ENCODE measurements around the gene WDFY4. TPM values are rescaled to one million over a fixed set of nuclear protein-coding genes. Genes with fewer than 3 reads are reported as not detected.

WDFY4 gene
- total and polyA plus RNA-seq, 8 donors = 2.8 to 23.6 (median 4.8) TPM

DNA sequence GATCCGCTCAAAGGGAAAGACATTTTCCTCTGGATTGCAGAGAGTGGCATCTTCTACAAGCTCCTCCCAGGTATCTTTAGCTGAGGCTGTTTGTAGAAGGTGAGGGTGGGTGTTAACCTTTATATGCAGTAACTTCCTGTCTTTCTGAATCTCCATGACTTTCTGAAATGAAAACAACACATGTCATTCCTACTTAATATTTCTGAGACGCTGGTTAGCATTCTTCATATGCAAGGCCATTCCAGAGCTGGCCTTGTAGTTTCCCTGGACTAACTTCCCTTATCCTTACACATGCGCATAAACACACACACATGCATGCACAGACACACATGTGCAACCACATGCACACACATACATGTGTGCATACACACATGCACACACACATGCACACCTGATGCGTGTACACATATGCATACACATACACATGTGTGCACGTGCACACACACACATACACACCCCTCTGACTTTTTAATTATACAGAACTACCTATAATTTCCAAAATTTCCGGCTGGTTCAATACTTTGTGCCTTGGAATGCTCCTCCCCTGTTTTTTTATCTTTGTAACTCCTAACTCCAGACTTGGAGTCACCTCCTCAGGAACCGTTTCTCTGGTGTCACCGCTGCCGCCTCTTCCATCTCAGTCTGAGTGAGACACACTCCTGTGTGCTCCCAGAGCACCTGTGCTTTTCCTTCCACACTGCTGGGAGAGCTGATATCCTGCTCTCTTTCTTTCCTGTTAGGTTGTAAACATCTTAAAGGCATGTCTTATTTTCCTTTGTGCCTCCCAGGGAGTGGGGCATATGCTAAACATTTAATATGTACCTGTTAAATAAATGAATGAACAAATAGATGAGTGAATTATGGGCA lies 199.7 kb downstream of the WDFY4 start:
- no peak overlapping the region for H3K27ac ChIP-seq
- DNase-seq (no peak), ATAC-seq (no peak)
- intact Hi-C loops (cut with DNase I) = no loop called here
- no peak overlapping the region for H3K4me3 ChIP-seq
- H3K9me3 ChIP-seq = no peaks in the 10 kb centered on the region
- no peaks in the 10 kb centered on the region for H3K27me3 ChIP-seq
- TF ChIP-seq, protein P1, sequence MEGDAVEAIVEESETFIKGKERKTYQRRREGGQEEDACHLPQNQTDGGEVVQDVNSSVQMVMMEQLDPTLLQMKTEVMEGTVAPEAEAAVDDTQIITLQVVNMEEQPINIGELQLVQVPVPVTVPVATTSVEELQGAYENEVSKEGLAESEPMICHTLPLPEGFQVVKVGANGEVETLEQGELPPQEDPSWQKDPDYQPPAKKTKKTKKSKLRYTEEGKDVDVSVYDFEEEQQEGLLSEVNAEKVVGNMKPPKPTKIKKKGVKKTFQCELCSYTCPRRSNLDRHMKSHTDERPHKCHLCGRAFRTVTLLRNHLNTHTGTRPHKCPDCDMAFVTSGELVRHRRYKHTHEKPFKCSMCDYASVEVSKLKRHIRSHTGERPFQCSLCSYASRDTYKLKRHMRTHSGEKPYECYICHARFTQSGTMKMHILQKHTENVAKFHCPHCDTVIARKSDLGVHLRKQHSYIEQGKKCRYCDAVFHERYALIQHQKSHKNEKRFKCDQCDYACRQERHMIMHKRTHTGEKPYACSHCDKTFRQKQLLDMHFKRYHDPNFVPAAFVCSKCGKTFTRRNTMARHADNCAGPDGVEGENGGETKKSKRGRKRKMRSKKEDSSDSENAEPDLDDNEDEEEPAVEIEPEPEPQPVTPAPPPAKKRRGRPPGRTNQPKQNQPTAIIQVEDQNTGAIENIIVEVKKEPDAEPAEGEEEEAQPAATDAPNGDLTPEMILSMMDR (IDR thresholded peaks at IDR 0.05) = no peak
- no peaks in the 10 kb centered on the region for H3K36me3 ChIP-seq
- H3K4me1 ChIP-seq = no peaks in the 10 kb centered on the region

DNA sequence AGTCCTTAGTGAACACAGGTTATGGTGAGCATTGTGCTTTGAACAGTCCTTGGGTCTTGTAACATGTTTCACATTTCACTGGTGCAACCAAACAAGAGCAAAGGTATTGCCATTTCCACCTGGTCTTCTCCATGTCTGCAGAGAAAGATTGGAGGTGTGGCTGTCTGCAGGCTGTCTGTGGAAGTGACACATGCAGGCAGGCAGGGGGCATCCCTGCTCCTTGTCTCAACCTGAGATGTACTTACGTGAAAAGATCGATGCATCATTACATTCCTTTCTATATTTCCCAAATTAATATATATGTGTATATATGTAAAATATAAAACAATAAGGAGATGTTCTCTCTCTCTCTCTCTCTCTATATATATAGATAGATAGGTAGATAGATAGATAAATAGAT lies 200.7 kb downstream of the WDFY4 start:
- no peaks in the 10 kb centered on the region for H3K9me3 ChIP-seq
- no peak overlapping the region for H3K4me3 ChIP-seq
- intact Hi-C loops (cut with DNase I) = no loop called here
- H3K27me3 ChIP-seq = no peaks in the 10 kb centered on the region
- no peaks in the 10 kb centered on the region for H3K36me3 ChIP-seq
- ATAC-seq (peak; percentile 56), DNase-seq (peak in 1 of 4 donors; percentile 39)
- TF ChIP-seq, protein P1 (IDR thresholded peaks at IDR 0.05) = no peak
- H3K4me1 ChIP-seq = no peaks in the 10 kb centered on the region
- no peak overlapping the region for H3K27ac ChIP-seq

DNA sequence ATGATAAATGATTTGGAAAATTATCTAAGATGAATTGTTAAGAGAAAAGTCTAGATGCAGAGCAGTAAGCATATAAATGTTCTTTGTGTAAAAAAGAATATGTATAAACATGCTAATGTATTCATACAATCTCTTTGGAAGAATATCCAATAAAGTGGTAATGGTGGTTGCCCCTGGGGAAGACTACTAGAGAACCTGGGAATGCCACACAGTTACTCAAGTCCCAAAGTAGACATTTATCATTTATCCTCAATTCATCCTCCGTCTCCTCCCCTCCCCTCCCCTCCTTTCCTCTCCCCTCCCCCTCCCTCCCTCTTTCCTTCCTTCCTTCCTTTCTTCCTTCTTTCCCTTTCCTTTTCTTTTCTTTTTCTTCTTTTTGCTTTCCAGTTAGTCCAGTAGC lies 203.3 kb downstream of the WDFY4 start:
- no peak for ATAC-seq
- DNase-seq = no peak
- Histone ChIP-seq H3K4me1 (no peaks in the 10 kb centered on the region), H3K27me3 (no peaks in the 10 kb centered on the region), H3K36me3 (peaks cover 0 to 16% of the 10 kb centered on the region in 2 donors), H3K27ac (no peak overlapping the region), H3K9me3 (no peaks in the 10 kb centered on the region), H3K4me3 (no peak overlapping the region)
- intact Hi-C loops (cut with DNase I) = no loop called here
- TF ChIP-seq, protein P1 (IDR thresholded peaks at IDR 0.05) = no peak

DNA sequence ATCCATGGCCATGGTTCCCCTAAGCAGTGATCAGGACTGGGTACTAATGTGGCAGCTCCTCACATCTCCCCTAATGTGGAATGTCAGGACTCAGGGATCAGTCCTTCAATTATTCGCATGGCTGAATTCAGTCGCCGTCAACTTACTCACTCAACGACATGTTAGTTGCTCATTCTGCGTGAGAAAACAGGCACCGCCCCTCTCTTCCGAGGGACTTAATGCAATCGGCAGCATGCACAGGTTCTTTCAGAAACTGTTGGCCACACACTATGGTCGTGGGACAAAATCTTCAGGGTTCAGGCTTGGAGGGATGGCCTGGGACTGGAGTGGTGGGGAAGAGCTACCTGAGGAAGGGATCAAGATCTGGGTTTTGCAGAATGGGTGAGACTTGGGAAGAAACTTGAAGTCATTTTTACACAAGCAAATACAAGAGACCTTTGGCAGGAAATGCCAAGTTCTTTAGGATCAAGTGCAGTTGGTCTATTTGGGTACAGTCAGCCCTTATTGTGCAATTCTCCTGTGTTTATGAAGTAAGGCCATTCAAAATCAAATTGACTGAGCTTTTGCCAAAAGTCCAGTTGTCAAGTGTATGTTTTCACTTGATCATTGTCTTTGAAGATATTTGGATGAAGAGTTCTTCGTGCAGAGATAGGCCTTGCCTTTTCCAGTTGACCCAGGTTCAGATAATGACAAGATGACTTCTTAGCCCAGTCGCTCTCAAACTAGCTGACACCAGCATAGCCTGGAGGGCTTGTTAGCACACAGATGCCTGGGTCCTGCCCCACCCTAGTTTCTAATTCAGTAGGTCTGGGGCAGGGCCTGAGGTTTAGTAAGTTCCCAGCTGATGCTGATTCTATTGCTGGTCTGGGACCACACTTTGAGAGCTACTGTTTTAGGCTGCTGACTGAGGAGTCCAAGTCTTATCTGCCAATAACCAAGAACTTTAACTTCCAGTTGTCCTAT lies 206.5 kb downstream of the WDFY4 start:
- ATAC-seq = peak; percentile 80
- DNase-seq = peak in 2 of 4 donors; percentile 71 to 74
- intact Hi-C loops (cut with DNase I) = no loop called here

More for the DNA sequence above, 206.5 kb downstream of the WDFY4 start:
- TF ChIP-seq, protein P1 (IDR thresholded peaks at IDR 0.05) = no peak
- H3K27ac ChIP-seq = no peak overlapping the region
- H3K27me3 ChIP-seq = no peaks in the 10 kb centered on the region
- no peaks in the 10 kb centered on the region for H3K4me1 ChIP-seq
- H3K36me3 ChIP-seq = peaks cover 0 to 20% of the 10 kb centered on the region in 2 donors
- H3K4me3 ChIP-seq = no peak overlapping the region
- no peaks in the 10 kb centered on the region for H3K9me3 ChIP-seq

Measured in left lung (tissue), 10 donors.